ENCODE results near the gene RRAGC. TPM values are rescaled to one million over a fixed set of nuclear protein-coding genes. Genes with fewer than 3 reads are reported as not detected.

Gene RRAGC
- polyA plus RNA-seq, 2 of the 4 experiments (the other 2 are of a cell fraction), result 10.9 to 18.0 TPM

- Histone ChIP-seq H3K9me3 (no peaks in the 10 kb centered on the region), H3K27ac (no peak overlapping the region), H3K4me3 (no peak overlapping the region), H3K4me1 (no peaks in the 10 kb centered on the region), H3K4me2 (no peak overlapping the region)
- WGBS (ENCODE audit: missing lambda C conversion rate), result 35% methylated on average over 2 of the region's 2 CpGs
- ChIA-PET CTCF (interaction anchor here (0.7 to 1.0 kb wide), 2 partner anchors 9 to 219 kb away, joined by 3 read pairs; no protein-coding TSS in a partner anchor), POLR2A (interaction anchor here (0.6 kb wide), 1 partner anchor 804 kb away, joined by 3 read pairs; no protein-coding TSS in a partner anchor)
- ATAC-seq (no peak), DNase-seq (ENCODE audit: low read depth in 1 of 2, low spot score in 1 of 2) (no peak), FAIRE-seq (no peak)
- TF ChIP-seq USF2 (IDR thresholded peaks at IDR 0.05) (no peak), HMGXB4 (CRISPR knock-in tag; IDR thresholded peaks at IDR 0.05; ENCODE audit: borderline replicate concordance) (no peak), SREBF2 (IDR thresholded peaks at IDR 0.05) (no peak)
Measured at GRCh38 chr1:38827318-38827717, 32.3 kb downstream of the RRAGC start.

GRCh38 chr1:38826886-38827285 is 32.7 kb downstream of the RRAGC start:
- no peak for FAIRE-seq
- H3K27ac ChIP-seq, result no peak overlapping the region
- TF ChIP-seq RFX5 (IDR thresholded peaks at IDR 0.05) (no peak), MAZ (IDR thresholded peaks at IDR 0.05; ENCODE audit: borderline replicate concordance, low read depth, low read length) (no peak), NR3C1 (IDR thresholded peaks at IDR 0.05) (no peak), BCL3 (IDR thresholded peaks at IDR 0.05) (no peak), CEBPB (IDR thresholded peaks at IDR 0.05) (no peak), FOXS1 (CRISPR knock-in tag; IDR thresholded peaks at IDR 0.05) (no peak), HMGXB4 (CRISPR knock-in tag; IDR thresholded peaks at IDR 0.05; ENCODE audit: borderline replicate concordance) (no peak), JUNB (IDR thresholded peaks at IDR 0.05) (no peak), CBX8 (IDR thresholded peaks at IDR 0.05) (no peak), E2F6 (IDR thresholded peaks at IDR 0.05; ENCODE audit: borderline replicate concordance, low read depth) (no peak), NPAS2 (CRISPR knock-in tag; IDR thresholded peaks at IDR 0.05; ENCODE audit: borderline replicate concordance) (no peak), RCOR1 (IDR thresholded peaks at IDR 0.05; ENCODE audit: low read depth, low read length) (no peak)
- no peak for ATAC-seq
- no peak overlapping the region for H3K4me3 ChIP-seq
- no peak overlapping the region for H3K4me2 ChIP-seq
- no peaks in the 10 kb centered on the region for H3K4me1 ChIP-seq
- ChIA-PET POLR2A (interaction anchor here (0.6 kb wide), 1 partner anchor 804 kb away, joined by 3 read pairs; no protein-coding TSS in a partner anchor), CTCF (interaction anchor here (0.7 to 1.0 kb wide), 2 partner anchors 8 to 218 kb away, joined by 3 read pairs; no protein-coding TSS in a partner anchor)
- no peak for DNase-seq (ENCODE audit: low read depth in 1 of 2, low spot score in 1 of 2)
- no peaks in the 10 kb centered on the region for H3K9me3 ChIP-seq

GRCh38 chr1:38826262-38826661 is 33.3 kb downstream of the RRAGC start:
- ChIA-PET POLR2A (no interaction called here), CTCF (interaction anchor here (1.0 kb wide), 1 partner anchor 218 kb away, joined by 3 read pairs; no protein-coding TSS in a partner anchor)
- DNase-seq (ENCODE audit: low read depth in 1 of 2, low spot score in 1 of 2) (no peak), ATAC-seq (no peak), FAIRE-seq (no peak)
- WGBS (ENCODE audit: missing lambda C conversion rate), result 59% methylated on average over 3 of the region's 3 CpGs
- TF ChIP-seq SREBF2 (IDR thresholded peaks at IDR 0.05) (no peak), GATA3 (IDR thresholded peaks at IDR 0.05; ENCODE audit: borderline replicate concordance) (no peak), ZC3H11A (IDR thresholded peaks at IDR 0.05) (no peak), CHD2 (IDR thresholded peaks at IDR 0.05; ENCODE audit: low read length, partially characterized antibody) (no peak), EP300 (IDR thresholded peaks at IDR 0.05) (no peak), RNF2 (IDR thresholded peaks at IDR 0.05; ENCODE audit: borderline replicate concordance, low read depth) (no peak), JUN (IDR thresholded peaks at IDR 0.05) (no peak), TP53 (CRISPR knock-in tag; IDR thresholded peaks at IDR 0.05) (no peak)
- Histone ChIP-seq H3K4me1 (no peaks in the 10 kb centered on the region), H3K4me3 (no peak overlapping the region), H3K27ac (no peak overlapping the region), H3K4me2 (no peak overlapping the region), H3K9me3 (no peaks in the 10 kb centered on the region)

All from A549 (cell line).